Non-pigmented ciliary epithelial cell (primary cell): ENCODE results near the gene RPL7A.
A peak's percentile ranks its signal among the peaks of the same experiment; 100 is the strongest.
"Not testable (repeated sequence)": the region's sequence is repeated elsewhere in the genome, so short reads cannot be mapped to it uniquely, and the experiment has no call there.

Experiments
- DNase-seq: peaks from one replicate; pipeline ENCODE4 v3.0.0-alpha.2; 2010; ENCODE audit warnings: low read depth

The RPL7A gene

GRCh38 chr9:133369422-133369821 lies 21.4 kb downstream of the RPL7A start:
- DNase-seq = no peak

DNA sequence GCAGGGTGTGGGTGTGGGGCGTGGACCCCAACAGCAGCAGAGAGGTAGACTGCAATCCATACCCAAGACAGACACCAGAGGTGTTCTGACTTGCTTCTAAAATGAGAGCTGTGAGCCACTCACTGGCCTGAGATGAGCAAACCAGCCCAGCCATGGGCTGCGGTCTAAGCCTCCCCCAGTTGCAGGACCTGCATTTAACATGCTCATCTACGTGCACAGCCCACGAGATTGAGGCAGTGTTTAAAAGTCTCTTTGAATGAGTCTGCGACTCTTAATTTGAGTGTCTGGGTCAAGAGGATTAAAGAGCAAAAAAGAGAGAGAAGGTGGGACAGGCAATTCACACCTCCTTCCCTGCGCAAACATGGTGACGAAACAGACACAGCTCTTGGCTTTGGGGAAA lies 21.9 kb downstream of the RPL7A start:
- DNase-seq = no peak

DNA sequence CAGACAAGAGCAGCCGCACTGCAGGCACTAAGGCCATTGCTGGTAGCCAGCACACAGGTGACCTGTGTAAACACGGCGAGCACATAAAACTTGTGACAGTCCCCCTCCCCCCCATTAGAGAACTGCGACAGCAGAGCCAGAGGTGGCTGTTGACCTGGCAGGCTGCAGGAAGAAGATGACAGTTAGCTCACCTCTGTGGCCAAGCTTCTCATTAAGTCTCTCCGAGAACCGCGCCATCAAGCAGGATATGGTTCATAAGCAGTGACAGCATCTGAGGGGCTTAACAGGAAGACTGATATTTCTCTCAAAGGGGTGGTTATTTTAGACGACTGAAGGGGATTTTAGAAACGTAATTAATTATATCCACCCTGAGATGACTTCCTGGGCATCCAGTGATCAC lies 22.7 kb downstream of the RPL7A start:
- no peak for DNase-seq

DNA sequence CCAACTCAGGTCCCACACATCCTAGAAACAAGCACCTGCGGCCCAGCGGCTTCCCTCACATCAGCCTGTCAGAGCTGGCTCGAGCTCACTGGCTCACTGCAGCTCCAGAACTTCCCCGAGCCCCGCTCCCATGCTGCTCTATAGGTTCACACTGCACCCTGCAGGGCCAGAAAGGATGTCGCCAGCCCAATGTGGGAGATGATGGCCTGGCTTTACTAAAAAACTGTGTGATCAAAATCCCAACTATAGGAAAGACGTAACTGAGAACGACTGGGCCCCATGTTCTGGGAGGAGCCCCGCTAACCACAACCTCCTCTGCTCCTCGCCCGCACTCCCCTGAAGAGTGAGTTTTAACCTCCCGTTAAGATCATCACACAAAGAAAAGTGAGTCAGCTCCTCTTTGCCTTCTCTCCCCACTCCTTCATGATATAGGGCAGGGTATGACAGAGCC lies 23.3 kb downstream of the RPL7A start:
- no peak for DNase-seq

GRCh38 chr9:133372144-133372543 lies 24.1 kb downstream of the RPL7A start:
- no peak for DNase-seq

DNA sequence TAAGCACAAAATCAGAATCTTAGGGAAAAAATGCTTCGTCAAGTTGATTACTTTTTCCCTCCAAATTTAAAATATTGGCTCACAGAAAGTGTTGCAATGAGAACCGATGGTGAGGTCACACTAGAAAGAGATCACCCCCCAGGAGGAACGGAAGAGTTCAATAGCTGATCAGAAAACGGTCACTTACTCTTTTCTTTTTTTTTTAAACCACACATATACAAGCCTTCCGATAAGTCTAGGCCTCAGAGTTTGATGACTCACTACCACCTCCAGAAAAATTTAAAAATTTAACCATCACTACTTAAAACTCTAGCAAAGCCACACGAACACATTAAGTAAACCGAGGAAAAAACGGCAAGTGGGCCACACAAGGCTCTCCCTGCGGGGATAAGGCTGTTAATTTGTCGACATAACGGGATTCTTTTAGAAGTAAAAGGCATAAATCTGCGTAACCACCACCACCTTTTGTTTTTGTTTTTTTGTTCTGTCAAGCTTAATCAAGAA lies 26.6 kb downstream of the RPL7A start:
- DNase-seq = peak; percentile 41

DNA sequence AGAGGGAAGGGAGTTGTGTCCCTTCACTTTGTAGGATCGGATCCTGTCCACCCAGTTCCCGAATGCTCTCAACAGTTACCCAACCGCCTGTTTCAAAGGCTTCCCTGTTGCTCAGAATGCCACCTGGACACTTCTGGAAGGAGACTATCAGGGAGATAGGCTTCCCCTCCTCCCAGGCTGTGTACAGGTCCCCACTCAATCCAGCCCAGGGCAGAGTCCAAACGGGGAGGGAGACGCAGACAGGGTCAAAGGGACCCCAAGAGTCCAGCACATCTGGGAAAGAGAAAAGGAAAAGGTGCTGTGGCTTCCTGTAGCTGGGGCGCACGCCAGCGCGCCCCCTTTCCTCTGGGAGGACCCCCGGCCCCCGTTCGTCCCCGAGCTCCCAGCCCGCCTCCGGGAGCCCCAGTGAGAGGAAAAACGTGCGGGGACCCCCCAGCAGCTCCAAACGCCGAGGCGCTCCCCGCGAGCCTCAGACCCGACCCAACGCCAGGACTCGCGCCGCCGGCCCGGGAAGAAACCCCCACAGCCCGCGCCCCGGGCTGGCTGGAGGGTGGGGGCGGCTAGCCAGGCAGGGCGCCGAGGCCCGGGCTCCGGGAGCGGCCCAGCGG lies 27.2 kb downstream of the RPL7A start:
- DNase-seq = no peak

- DNase-seq = peak; percentile 55
These were observed 28.0 kb downstream of the RPL7A start, which contains the start of the genes STKLD1 and SURF4 for GRCh38 chr9:133375724-133376654. Gene STKLD1 (plus strand): TSS chr9:133376366. CDS start chr9:133376474, 108 bp downstream. Gene SURF4 (minus strand): TSS chr9:133376060. CDS start chr9:133375969, 91 bp downstream.

DNA sequence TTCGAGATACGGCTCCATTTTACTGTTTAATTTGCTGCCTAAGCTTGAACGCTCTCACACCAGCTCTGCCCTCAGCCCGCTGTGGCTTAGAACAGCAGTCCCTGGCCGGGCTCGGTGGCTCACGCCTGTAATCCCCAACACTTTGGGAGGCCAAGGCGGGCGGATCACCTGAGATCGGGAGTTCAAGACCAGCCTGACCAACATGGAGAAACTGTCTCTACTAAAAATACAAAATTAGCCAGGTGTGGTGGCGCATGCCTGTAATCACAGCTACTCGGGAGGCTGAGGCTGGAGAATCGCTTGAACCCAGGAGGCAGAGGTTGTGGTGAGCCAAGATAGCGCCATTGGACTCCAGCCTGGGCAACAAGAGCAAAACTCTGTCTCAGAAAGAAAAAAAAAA lies 29.3 kb downstream of the RPL7A start:
- not testable (repeated sequence) for DNase-seq

DNA sequence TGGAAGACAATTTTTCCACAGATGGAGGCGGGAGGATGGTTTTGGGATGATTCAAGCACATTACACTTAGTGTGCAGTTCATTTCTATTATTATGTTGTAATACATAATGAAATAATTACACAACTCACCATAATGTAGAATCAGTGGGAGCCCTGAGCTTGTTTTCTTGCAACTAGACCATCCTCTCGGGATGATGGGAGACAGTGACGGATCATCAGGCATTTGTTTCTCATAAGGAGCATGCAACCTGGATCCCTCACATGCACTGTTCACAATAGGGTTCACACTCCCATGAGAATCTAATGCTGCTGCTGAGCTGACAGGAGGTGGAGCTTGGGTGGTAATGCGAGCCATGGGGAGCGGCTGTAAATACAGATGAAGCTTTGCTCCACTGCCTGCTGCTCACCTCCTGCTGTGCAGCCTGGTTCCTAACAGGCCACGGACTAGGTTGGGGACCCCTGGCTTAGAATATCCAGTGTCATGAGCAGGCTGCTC lies 29.8 kb downstream of the RPL7A start:
- no peak for DNase-seq

DNA sequence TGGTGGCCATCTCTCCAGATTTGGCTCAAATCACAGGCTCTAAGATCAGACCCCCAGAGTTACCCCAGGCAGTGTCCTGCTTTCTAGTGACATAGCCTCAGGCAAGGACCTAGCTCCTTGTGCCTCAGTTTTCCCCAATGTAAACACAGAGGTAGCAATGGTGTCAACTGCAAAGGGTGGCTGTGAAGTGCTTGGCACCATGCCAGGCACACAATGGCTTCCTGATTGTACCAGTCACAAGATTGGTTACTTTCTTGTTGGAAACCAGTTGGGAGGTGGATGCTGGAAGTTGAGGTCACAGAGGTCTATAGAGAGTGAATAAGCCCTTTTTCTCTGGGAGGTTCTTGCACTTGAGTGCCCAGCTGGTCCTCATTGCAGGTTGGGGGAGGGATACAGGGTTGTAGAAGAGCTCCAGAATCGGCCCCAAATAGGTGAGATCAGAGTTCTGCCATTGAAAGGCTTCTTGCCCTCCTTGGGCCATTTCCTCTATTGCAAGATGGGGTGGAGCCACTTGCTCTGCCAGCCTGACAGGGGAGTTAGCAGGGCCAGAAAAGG lies 30.5 kb downstream of the RPL7A start:
- DNase-seq = no peak

DNA sequence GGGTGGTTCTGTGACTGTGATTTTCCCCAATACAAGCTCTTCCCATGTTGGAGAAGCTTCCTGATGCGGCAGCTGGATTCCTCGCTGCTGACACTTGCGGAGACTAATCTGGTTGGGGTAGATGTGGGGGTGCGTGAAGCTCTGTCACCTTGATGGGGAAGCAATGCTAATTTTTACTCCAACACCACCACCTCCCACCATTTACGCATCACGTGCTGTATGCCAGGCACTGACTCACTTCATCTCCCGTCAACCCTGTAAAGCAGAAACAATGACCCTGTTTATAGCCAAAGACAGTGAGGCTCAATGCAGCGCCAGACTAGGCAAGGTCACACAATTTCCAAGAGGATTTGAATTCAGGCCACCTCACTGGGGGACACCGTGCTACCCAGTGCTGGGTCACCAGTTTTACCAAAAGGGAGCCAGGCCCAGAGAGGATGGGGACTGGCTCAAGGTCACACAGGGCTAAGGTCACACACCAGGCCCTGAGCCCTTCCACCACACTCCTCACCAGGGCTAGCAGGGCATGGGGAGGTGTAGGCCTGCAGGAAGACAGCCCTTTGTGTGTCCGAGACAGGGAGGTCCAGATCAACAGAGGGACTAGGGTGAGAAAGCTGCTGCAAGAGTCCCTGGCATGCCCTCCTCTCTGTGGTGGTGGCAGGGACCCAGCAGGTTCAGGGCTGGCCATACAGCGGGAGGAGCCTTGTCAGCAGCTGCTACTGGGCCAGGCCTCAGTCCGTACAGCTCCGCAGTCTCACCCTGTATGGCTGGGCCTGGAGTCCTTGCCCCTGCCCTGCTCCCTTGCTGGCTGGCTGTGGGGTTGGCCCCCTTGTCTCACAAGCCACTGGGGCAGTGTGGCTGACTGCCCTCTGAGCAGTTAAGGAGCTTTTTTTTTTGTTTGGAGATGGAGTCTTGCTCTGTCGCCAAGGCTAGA lies 31.4 kb downstream of the RPL7A start:
- no peak for DNase-seq

GRCh38 chr9:133380734-133381133 lies 32.7 kb downstream of the RPL7A start:
- no peak for DNase-seq

GRCh38 chr9:133382507-133383141 lies 34.6 kb downstream of the RPL7A start:
- DNase-seq = no peak

GRCh38 chr9:133383438-133383837 lies 35.4 kb downstream of the RPL7A start:
- no peak for DNase-seq

GRCh38 chr9:133384736-133385321 lies 36.8 kb downstream of the RPL7A start:
- DNase-seq = no peak

DNA sequence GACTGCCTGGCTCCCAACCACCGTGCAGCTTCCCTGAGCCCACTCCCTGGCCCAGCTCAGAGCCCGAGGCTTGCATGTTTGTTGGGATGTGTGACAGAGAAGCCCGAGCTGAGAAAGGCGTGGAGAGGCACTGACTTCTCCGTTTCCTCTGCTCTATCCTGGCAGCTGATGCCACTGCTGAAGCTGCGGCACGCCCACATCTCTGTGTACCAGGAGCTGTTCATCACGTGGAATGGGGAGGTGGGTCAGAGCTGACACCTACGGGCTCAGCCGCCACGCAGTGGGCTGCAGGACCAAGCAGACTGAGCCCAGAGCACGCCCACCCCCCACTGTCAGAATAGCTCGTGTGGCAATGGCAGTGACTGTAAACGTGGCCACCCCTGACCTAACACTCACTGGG lies 37.4 kb downstream of the RPL7A start:
- no peak for DNase-seq

DNA sequence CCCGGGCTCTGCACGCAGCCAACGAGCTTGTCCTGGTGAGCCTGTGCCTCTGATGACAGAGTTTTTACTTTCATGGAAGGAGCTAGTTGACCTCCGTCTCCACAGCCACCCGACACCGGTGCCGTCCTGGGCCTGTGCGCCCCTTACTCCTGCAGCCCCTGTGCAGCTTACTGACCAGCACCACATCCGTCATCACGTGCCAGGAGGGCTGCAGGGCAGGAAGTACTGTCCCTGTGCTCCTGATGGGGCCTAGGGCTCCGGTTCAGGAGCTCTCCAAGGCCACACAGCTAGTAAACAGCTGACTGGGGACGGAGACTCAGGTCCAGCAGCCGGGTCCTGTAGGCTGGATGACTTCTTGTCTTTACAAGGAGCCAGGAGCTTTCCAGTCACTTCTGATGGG lies 38.3 kb downstream of the RPL7A start:
- no peak for DNase-seq

DNA sequence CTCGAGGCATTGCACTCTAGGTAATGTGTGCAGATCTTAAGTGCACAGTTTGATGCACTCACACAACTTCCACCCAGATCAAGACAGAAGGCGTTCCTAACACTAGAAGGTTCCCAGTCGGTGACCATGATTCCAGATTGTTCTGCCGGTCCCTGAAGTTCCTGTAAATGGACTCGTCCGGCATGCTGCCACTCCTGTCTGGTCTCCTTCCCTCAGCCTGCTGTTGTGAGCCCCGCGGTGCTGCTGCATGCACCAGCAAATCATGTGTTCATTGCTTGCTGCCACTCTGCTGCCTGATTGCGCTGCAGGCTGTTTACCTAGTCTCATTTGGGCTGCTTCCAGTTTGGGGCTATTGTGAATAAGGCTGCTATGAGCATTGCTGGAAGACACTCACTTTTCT lies 39.7 kb downstream of the RPL7A start:
- no peak for DNase-seq

DNA sequence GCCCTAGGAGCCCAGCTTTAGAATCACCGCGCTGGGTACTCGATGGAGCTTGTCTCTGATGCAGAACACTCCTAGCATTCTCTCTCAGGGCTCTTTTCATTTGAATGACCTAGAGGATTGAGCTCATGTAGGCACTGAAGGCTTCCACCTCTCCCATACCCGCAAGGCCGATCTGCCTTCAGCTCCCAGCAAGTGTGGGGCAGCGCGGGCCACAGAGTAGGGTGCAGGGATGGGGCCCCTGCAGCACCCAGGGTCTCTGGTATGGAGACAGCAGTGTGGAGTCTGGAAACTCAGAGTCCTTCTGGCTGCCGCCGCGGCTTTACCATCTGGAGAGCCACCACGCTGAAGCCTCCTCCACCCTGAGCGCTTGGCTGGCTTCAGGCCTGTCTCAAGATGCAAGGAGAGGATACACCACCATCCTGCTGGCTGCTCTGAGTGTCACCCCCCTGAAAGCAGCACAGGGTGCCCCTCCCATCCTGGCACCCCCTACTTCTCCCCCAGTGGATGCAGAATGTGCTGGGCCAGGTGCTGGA lies 41.1 kb downstream of the RPL7A start:
- DNase-seq = no peak
